ENCODE results near the gene GAS2L2. TPM values are rescaled to one million over a fixed set of nuclear protein-coding genes. Genes with fewer than 3 reads are reported as not detected.

Gene GAS2L2
- total RNA-seq, 1 donor from 2014 or later, result not detected

Other genes starting within 250 kb of the GAS2L2 start
- gene SLFN12L, start 215.6 kb downstream of the GAS2L2 start, total RNA-seq, result 1.6 TPM
- 1.6 TPM for gene SLFN14, start 192.4 kb downstream of the GAS2L2 start, total RNA-seq
- 3.0 TPM for gene PEX12, start 174.7 kb downstream of the GAS2L2 start, total RNA-seq
- gene AP2B1, start 165.9 kb downstream of the GAS2L2 start, total RNA-seq, result 52.1 TPM
- gene RASL10B, start 21.6 kb downstream of the GAS2L2 start, total RNA-seq, result 0.49 TPM
- not detected for gene C17orf50, start 7.6 kb upstream of the GAS2L2 start, total RNA-seq
- 6.1 TPM for gene MMP28, start 42.4 kb upstream of the GAS2L2 start, total RNA-seq
- gene TAF15, start 56.2 kb upstream of the GAS2L2 start, total RNA-seq, result 85.4 TPM
- gene HEATR9, start 115.7 kb upstream of the GAS2L2 start, total RNA-seq, result not detected
- gene CCL5, start 127.1 kb upstream of the GAS2L2 start, total RNA-seq, result 1.4 TPM
- gene RDM1, start 177.5 kb upstream of the GAS2L2 start, total RNA-seq, result 0.79 TPM
- not detected for gene LYZL6, start 190.5 kb upstream of the GAS2L2 start, total RNA-seq
- not detected for gene CCL16, start 228.3 kb upstream of the GAS2L2 start, total RNA-seq
- gene CCL14, start 233.5 kb upstream of the GAS2L2 start, total RNA-seq, result 3.1 TPM
- gene CCL15, start 248.3 kb upstream of the GAS2L2 start, total RNA-seq, result not detected

Measured in skin of body (tissue), 1 donor.